ENCODE measurements around the gene ARHGAP26. TPM values are rescaled to one million over a fixed set of nuclear protein-coding genes. Genes with fewer than 3 reads are reported as not detected.

ARHGAP26 gene
- total and polyA plus RNA-seq, 2 of the 4 experiments (the other 2 are of a cell fraction) = 0.54 to 0.56 TPM

- TF ChIP-seq RCOR1 (IDR thresholded peaks at IDR 0.05; ENCODE audit: insufficient replicate concordance, low read length) (no peak), CEBPB (IDR thresholded peaks at IDR 0.05; ENCODE audit: low read depth, low read length) (no peak), RAD21 (IDR thresholded peaks at IDR 0.05; ENCODE audit: low read length) (no peak), MXI1 (IDR thresholded peaks at IDR 0.05; ENCODE audit: borderline replicate concordance, low read depth, low read length) (no peak), CHD1 (IDR thresholded peaks at IDR 0.05; ENCODE audit: low read depth, low read length) (no peak)
Observed at GRCh38 chr5:143207058-143207457, 436.9 kb downstream of the ARHGAP26 start (continued).
